Prostate gland (tissue), 2 donors: Measurements from ENCODE around the gene ALG12.

Experiments
- CTCF ChIP-seq, 4 experiments: fragments of 200-600 bp in 2 of 4; fragments of 450-650 bp in 2 of 4; sonication (generic) in 2 of 4; IDR thresholded peaks; 1 replicate in 3 of 4; 2 replicates in 1 of 4; pipeline ENCODE4 v1.5.1; 2016 to 2019; ENCODE audit warnings: antibody characterized with exemption in 4 of 4, mild to moderate bottlenecking in 2 of 4, moderate library complexity in 2 of 4
- POLR2A ChIP-seq: fragments of 450-650 bp; IDR thresholded peaks from one replicate; pipeline ENCODE4 v1.6.1; 2016; ENCODE audit warnings: antibody characterized with exemption, mild to moderate bottlenecking
- POLR2AphosphoS5 ChIP-seq: sonication (generic); formaldehyde crosslinking; IDR thresholded peaks from one replicate; pipeline ENCODE4 v1.6.1; 2017; ENCODE audit warnings: antibody characterized with exemption

- no peak for TF ChIP-seq POLR2A
- TF ChIP-seq CTCF (IDR thresholded peaks at IDR 0.05), result no peak
- no peak for TF ChIP-seq POLR2AphosphoS5
Observed at GRCh38 chr22:49957826-49958365, 39.7 kb upstream of the ALG12 start.
